HepG2 (cell line): Measurements from ENCODE around the gene WDCP. TPM values are rescaled to one million over a fixed set of nuclear protein-coding genes. Genes with fewer than 3 reads are reported as not detected.

Experiments
- ASH2L ChIP-seq: fragments of 300-600, 200-600 bp; sonication (generic); IDR thresholded peaks from 2 replicates; pipeline ENCODE4 v1.7.0; 2017; ENCODE audit warnings: low read depth, mild to moderate bottlenecking, moderate library complexity, mixed read lengths, low read length; ENCODE audit not compliant: insufficient read length
- ATF7-NPFF ChIP-seq: sonication (generic); formaldehyde crosslinking; IDR thresholded peaks from 2 replicates; pipeline ENCODE4 v1.8.1; 2023; ENCODE audit warnings: mild to moderate bottlenecking, low read depth, missing genetic modification reagents, moderate library complexity
- BCL6 ChIP-seq: IDR thresholded peaks from 2 replicates; pipeline ENCODE4 v1.6.1; 2016; ENCODE audit warnings: missing genetic modification reagents, missing compliant biosample characterization
- CEBPB ChIP-seq: IDR thresholded peaks from 2 replicates; pipeline ENCODE4 v1.6.1; 2011; ENCODE audit warnings: low read depth, low read length, improper control_type of control experiment, borderline replicate concordance
- MED1 ChIP-seq: sonication (generic); formaldehyde crosslinking; IDR thresholded peaks from 2 replicates; pipeline ENCODE4 v1.4.0; 2020; ENCODE audit warnings: missing genetic modification reagents
- NR1H2 ChIP-seq: sonication (generic); formaldehyde crosslinking; IDR thresholded peaks from 2 replicates; pipeline ENCODE4 v1.8.1; 2022; ENCODE audit warnings: low read depth, missing genetic modification reagents, borderline replicate concordance
- SIN3A ChIP-seq: IDR thresholded peaks from 2 replicates; pipeline ENCODE4 v1.6.1; 2011; ENCODE audit warnings: low read depth, mild to moderate bottlenecking, control low read depth, low read length, borderline replicate concordance
- THAP11 ChIP-seq: IDR thresholded peaks from 2 replicates; pipeline ENCODE4 v1.6.1; 2016; ENCODE audit warnings: missing biosample characterization, missing genetic modification reagents
- ZIK1 ChIP-seq: sonication (generic); formaldehyde crosslinking; IDR thresholded peaks from 2 replicates; pipeline ENCODE4 v1.5.0; 2020; ENCODE audit warnings: mild to moderate bottlenecking, low read depth, missing genetic modification reagents, borderline replicate concordance
- ZNF121 ChIP-seq: sonication (generic); formaldehyde crosslinking; IDR thresholded peaks from 2 replicates; pipeline ENCODE4 v1.5.0; 2020; ENCODE audit warnings: mild to moderate bottlenecking, missing genetic modification reagents
- polyA plus RNA-seq, 8 experiments: library from polyadenylated mRNA; depleted of rRNA in 3 of 8; stranded (reverse) in 7 of 8; unstranded in 1 of 8; fragments of >200 nt; fragmentation: Illumina TruSeq in 4 of 8; extraction: Trizol in 4 of 8; gene quantifications; 2 replicates each; pipeline versions ENCODE4 v1.2.1 to v1.2.3, GENCODE V29; 2011 to 2016; ENCODE audit warnings: low read depth in 4 of 8, missing spikeins in 1 of 8, mixed read lengths in 1 of 8; ENCODE audit not compliant: insufficient read depth in 1 of 8
- total RNA-seq, 5 experiments: library from RNA; depleted of rRNA; stranded (reverse); fragments of >200 nt; fragmentation: Illumina TruSeq; extraction: Trizol; gene quantifications; 2 replicates each; pipeline ENCODE4 v1.2.3, GENCODE V29; 2016; ENCODE audit warnings: low read depth in 1 of 5
- TF ChIP-seq, protein P1 (sequence below): sonication (generic); formaldehyde crosslinking; IDR thresholded peaks from 2 replicates; pipeline ENCODE4 v1.8.1; 2023; ENCODE audit warnings: mild to moderate bottlenecking, missing genetic modification reagents
- TF ChIP-seq, protein P2 (sequence below): sonication (generic); formaldehyde crosslinking; IDR thresholded peaks from 2 replicates; pipeline ENCODE4 v1.5.0; 2020; ENCODE audit warnings: mild to moderate bottlenecking, missing genetic modification reagents, borderline replicate concordance
- TF ChIP-seq, protein P3 (sequence below): sonication (generic); formaldehyde crosslinking; conservative IDR thresholded peaks from 2 replicates; pipeline ENCODE4 v1.8.0; 2022; ENCODE audit warnings: low read depth, missing genetic modification reagents
- TF ChIP-seq, protein P4 (sequence below): sonication (generic); formaldehyde crosslinking; IDR thresholded peaks from 2 replicates; pipeline ENCODE4 v1.4.0; 2020; ENCODE audit warnings: missing genetic modification reagents, mild to moderate bottlenecking, borderline replicate concordance
- TF ChIP-seq, protein P5 (sequence below): sonication (generic); formaldehyde crosslinking; IDR thresholded peaks from 2 replicates; pipeline ENCODE4 v1.5.0; 2020; ENCODE audit warnings: missing genetic modification reagents, mild to moderate bottlenecking, borderline replicate concordance
- TF ChIP-seq, protein P6 (sequence below): IDR thresholded peaks from 2 replicates; pipeline ENCODE4 v1.6.1; 2018; ENCODE audit warnings: missing genetic modification reagents, mild to moderate bottlenecking, missing compliant biosample characterization

Gene WDCP
- total and polyA plus RNA-seq, 2 of the 13 experiments (the other 11 are each of a cell fraction or from before 2014, with no cell fraction given), result 17.4 to 22.6 TPM

DNA sequence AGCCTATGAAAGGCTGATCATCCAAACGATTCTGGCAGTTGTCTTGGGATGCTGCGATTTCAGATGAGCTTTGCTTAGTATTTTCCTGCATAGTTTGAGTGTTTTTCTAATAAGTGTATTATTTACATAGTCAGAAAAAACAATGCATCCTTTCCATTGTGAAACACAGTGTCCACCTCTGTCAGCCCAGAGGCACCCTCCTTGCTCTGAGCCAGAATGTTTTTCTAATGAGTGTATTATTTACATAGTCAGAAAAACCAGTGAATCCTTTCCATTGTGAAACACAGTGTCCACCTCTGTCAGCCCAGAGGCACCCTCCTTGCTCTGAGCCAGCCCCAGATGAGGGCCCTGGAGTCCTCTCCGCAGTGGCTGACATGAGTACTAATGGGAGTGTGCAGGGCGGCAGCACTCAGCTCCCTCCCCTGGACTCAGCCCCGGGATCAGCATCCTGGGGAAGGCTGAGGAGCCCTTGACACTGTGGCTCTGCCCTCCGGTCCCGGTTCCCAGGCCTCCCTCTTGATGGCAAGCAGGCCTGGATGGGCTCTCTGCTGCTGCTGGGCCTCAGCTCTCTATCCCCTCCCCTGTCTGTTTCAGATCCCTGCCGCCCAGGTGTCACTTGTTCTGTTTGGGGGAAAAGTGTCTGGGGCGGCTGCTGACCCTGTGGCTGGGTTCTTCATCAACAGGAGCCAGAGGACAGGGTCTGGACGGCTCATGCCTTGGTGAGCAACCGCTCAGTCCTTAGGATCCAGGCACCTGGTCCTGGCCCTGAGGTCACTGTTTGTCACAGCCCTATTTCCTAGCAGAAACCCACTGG is 31.4 kb downstream of the WDCP start (continued):
- TF ChIP-seq CEBPB (peak; percentile 94), THAP11 (CRISPR knock-in tag) (peak; percentile 67; the same call in 1 of the 2 replicates), BCL6 (CRISPR knock-in tag) (peak; percentile 56), ATF7-NPFF (CRISPR knock-in tag) (0 out of 2 replicates have a peak, but pooled peaks have one; percentile 8), SIN3A (0 out of 2 replicates have a peak, but pooled peaks have one; percentile 12), MED1 (CRISPR knock-in tag) (peak; percentile 64), ZNF121 (CRISPR knock-in tag) (0 out of 2 replicates have a peak, but pooled peaks have one; percentile 48), ZIK1 (CRISPR knock-in tag) (peak; percentile 47; the same call in 1 of the 2 replicates), NR1H2 (CRISPR knock-in tag) (no peak), ASH2L (peak; percentile 43)
- TF ChIP-seq, protein P1, sequence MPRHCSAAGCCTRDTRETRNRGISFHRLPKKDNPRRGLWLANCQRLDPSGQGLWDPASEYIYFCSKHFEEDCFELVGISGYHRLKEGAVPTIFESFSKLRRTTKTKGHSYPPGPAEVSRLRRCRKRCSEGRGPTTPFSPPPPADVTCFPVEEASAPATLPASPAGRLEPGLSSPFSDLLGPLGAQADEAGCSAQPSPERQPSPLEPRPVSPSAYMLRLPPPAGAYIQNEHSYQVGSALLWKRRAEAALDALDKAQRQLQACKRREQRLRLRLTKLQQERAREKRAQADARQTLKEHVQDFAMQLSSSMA (CRISPR knock-in tag), result 0 out of 2 replicates have a peak, but pooled peaks have one; percentile 39
- TF ChIP-seq, protein P2, sequence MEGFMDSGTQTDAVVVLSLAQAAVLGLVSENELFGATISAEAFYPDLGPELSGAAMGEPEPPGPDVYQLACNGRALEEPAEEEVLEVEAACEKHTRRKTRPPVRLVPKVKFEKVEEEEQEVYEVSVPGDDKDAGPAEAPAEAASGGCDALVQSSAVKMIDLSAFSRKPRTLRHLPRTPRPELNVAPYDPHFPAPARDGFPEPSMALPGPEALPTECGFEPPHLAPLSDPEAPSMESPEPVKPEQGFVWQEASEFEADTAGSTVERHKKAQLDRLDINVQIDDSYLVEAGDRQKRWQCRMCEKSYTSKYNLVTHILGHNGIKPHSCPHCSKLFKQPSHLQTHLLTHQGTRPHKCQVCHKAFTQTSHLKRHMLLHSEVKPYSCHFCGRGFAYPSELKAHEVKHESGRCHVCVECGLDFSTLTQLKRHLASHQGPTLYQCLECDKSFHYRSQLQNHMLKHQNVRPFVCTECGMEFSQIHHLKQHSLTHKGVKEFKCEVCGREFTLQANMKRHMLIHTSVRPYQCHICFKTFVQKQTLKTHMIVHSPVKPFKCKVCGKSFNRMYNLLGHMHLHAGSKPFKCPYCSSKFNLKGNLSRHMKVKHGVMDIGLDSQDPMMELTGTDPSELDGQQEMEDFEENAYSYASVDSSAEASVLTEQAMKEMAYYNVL (CRISPR knock-in tag), result peak; percentile 77; the same call in 1 of the 2 replicates
- TF ChIP-seq, protein P3, sequence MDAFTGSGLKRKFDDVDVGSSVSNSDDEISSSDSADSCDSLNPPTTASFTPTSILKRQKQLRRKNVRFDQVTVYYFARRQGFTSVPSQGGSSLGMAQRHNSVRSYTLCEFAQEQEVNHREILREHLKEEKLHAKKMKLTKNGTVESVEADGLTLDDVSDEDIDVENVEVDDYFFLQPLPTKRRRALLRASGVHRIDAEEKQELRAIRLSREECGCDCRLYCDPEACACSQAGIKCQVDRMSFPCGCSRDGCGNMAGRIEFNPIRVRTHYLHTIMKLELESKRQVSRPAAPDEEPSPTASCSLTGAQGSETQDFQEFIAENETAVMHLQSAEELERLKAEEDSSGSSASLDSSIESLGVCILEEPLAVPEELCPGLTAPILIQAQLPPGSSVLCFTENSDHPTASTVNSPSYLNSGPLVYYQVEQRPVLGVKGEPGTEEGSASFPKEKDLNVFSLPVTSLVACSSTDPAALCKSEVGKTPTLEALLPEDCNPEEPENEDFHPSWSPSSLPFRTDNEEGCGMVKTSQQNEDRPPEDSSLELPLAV, result no peak
- TF ChIP-seq, protein P4, sequence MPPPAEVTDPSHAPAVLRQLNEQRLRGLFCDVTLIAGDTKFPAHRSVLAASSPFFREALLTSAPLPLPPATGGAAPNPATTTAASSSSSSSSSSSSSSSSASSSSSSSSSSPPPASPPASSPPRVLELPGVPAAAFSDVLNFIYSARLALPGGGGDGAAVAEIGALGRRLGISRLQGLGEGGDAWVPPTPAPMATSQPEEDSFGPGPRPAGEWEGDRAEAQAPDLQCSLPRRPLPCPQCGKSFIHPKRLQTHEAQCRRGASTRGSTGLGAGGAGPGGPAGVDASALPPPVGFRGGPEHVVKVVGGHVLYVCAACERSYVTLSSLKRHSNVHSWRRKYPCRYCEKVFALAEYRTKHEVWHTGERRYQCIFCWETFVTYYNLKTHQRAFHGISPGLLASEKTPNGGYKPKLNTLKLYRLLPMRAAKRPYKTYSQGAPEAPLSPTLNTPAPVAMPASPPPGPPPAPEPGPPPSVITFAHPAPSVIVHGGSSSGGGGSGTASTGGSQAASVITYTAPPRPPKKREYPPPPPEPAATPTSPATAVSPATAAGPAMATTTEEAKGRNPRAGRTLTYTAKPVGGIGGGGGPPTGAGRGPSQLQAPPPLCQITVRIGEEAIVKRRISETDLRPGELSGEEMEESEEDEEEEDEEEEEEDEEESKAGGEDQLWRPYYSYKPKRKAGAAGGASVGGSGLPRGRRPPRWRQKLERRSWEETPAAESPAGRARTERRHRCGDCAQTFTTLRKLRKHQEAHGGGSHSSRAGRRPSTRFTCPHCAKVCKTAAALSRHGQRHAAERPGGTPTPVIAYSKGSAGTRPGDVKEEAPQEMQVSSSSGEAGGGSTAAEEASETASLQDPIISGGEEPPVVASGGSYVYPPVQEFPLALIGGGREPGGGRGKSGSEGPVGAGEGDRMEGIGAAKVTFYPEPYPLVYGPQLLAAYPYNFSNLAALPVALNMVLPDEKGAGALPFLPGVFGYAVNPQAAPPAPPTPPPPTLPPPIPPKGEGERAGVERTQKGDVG (CRISPR knock-in tag), result no peak
- TF ChIP-seq, protein P5, sequence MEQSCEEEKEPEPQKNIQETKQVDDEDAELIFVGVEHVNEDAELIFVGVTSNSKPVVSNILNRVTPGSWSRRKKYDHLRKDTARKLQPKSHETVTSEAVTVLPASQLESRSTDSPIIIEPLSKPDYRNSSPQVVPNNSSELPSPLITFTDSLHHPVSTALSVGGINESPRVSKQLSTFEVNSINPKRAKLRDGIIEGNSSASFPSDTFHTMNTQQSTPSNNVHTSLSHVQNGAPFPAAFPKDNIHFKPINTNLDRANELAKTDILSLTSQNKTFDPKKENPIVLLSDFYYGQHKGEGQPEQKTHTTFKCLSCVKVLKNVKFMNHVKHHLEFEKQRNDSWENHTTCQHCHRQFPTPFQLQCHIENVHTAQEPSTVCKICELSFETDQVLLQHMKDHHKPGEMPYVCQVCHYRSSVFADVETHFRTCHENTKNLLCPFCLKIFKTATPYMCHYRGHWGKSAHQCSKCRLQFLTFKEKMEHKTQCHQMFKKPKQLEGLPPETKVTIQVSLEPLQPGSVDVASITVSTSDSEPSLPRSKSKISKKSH (CRISPR knock-in tag), result peak; percentile 96
- TF ChIP-seq, protein P6, sequence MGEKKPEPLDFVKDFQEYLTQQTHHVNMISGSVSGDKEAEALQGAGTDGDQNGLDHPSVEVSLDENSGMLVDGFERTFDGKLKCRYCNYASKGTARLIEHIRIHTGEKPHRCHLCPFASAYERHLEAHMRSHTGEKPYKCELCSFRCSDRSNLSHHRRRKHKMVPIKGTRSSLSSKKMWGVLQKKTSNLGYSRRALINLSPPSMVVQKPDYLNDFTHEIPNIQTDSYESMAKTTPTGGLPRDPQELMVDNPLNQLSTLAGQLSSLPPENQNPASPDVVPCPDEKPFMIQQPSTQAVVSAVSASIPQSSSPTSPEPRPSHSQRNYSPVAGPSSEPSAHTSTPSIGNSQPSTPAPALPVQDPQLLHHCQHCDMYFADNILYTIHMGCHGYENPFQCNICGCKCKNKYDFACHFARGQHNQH (CRISPR knock-in tag), result peak; percentile 65
